HG03457 (cell line): ENCODE results near the gene SLC38A7.
"Not testable (repeated sequence)": the region's sequence is repeated elsewhere in the genome, so short reads cannot be mapped to it uniquely, and the experiment has no call there.

Experiments
- ATAC-seq: cut with Tn5 transposase; IDR thresholded peaks from one replicate; pipeline ENCODE4 v1.9.1; 2021; ENCODE audit warnings: moderate number of reproducible peaks; ENCODE audit not compliant: unreplicated experiment

Gene SLC38A7

GRCh38 chr16:58679763-58680162, 4.8 kb downstream of the SLC38A7 start:
- no peak for ATAC-seq

DNA sequence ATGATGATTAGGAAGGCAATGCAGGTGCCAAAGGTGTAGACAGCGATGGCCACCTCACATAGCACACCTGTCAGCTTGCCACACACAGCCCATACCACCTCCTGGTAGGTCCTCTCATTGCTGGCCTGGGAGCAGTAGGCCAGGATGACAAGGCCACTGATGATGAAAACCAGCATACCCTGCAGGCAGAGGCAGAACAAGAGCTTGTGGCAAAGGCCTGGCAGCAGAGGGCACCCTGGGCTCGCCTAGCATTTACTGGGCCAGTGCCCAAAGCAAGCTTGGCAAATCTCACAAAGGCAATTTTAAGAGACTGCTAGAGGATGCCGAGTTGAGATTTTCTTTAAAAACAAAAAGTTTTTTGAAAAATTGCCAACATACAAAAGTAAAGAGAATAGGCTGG, 5.9 kb downstream of the SLC38A7 start:
- ATAC-seq = no peak

DNA sequence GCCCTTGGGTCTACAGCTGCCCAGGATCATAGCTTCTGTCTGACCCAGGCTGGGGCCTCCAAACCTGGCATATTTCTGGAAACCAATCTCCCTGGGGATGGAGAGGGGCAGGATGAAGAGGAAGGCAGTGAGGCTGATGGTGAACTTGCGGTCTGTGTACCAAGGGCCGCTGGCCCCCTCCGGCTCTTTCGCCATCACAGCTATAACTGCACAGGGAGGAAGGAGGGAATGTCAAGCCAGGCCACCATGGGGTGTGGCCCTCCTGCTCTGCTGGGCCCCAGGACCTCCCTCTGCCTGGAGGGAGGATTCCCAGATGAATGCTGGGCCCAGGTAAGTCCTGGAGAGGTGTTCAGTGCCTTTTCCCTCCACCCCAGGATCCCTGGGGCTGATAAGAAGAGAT, 6.3 kb downstream of the SLC38A7 start:
- ATAC-seq = no peak

- ATAC-seq = no peak
Measured at GRCh38 chr16:58670946-58671583, 13.5 kb downstream of the SLC38A7 start.

DNA sequence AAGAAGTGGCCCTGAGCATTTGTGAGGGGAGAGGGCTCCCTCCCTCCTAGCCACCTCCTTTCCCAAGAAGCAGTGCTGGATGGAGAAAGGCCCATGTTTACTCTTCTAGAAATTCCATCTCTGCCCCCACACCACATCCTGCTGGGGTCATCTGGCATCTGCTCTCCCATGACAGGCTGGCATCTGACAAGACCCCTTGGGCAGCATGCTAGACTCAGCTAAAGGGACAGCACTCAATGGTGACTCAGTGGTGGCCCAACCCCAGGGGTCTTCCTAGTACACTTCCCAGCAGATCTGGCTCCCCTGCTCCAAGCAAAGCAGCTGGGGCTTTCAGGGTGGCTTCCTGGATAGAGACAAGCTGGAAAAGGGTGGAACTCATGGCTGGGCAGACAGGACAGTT, 14.4 kb downstream of the SLC38A7 start:
- no peak for ATAC-seq

DNA sequence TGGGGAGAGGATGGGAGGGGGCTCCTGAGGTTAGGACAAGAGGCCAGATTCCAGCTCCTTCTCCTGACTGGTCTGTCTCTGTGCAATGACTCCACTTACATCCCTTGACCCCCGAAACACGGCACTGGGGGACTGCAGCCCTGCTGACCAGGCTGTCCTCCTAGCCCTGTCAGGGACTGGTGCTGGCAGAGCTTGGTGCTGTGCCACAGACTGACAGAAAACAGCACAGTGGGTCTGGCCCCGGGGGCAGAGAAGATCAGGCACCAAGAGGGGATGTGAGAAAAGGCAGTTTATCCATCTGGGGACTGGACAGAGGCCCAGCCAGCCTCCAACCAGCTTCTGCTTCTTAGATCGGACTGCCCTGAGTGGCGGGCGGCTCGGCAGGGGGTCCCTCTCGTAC, 19.4 kb downstream of the SLC38A7 start:
- no peak for ATAC-seq

- ATAC-seq = peak; percentile 80
Measured at GRCh38 chr16:58661199-58661830, 23.3 kb downstream of the SLC38A7 start.

DNA sequence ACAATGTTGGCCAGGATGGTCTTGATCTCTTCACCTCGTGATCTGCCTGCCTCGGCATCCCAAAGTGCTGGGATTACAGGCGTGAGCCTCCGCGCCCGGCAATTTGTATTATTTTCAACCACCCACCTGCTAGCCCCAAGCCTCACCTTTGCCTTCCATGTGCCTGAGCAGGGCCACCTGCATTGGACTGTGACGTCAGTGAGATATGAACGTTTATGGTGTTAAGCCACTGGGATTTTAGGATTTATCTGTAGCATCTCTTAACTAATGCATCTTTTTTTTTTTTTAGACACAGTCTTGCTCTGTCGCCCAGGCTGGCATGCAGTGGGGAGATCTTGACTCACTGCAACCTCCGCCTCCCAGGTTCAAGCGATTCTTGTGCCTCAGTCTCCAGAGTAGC, 24.7 kb downstream of the SLC38A7 start:
- not testable (repeated sequence) for ATAC-seq

DNA sequence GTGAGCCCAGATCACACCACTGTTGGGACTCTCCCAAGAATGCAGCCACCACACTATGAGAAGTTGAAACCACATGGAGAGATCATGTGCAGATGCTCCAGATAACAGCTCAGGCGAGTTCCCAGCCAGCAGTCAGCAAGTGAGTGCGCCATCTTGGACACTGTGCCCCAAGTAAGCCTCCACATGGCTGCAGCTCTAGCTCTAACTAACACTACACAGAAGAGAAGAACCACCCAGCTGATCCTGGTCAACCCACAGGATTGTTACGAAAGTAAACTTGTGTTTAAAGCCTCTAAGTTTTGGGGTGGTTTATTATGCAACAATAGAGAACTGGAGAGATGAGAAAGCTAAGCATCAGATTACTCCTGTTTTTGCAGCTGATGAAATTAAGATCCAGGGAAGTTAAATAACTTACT, 25.8 kb downstream of the SLC38A7 start:
- no peak for ATAC-seq

GRCh38 chr16:58656899-58657298, 27.7 kb downstream of the SLC38A7 start:
- no peak for ATAC-seq

DNA sequence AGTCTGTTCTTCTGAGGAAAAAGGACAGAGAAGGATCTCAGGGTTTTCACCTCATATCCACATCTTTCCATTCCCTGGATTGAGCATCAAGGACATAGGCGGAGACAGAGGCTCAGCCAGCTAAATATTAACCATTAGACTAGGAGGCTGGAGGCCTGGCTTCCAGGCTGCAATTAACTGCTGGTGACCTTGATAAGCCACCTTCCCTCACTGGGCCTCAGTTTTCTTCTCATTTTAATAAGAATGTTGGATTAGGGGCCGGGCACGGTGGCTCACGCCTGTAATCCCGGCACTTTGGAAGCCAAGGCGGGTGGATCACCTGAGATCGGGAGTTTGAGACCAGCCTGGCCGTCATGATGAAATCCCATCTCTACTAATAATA, 29.4 kb downstream of the SLC38A7 start:
- ATAC-seq = no peak

DNA sequence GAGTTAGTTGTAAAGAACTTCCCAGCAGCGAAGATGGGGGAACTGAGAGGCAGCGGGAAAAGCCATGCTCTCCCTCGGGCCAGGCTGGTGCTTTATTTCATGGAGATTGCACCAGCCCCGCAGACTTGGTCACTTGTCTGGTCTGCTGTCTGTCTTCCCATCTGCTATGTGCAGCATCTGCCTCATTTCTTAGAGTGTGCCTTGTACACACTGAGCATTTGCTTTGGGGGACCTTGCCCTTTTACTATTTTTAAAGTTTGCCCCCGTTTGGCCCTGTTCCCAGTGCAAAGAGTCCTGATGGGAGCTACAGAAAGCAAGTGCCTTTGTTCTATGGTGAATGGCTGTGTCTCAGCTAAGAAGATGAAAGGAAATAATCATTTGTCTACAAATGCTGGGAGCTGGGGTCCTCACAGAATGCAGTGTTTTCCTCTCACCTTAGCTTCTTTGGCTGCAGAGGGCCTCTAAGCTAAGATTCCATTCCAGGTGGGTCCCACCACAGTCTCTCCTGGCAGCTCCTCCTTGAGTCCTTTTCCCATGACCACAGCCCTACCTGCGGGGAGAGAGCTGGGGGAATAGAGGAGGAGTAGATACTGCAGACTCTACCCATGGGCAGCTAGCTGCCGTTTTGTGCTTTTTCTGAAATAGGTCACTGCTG, 29.9 kb downstream of the SLC38A7 start:
- no peak for ATAC-seq

GRCh38 chr16:58652741-58653140, 31.8 kb downstream of the SLC38A7 start:
- ATAC-seq = no peak

- no peak for ATAC-seq
Measured at GRCh38 chr16:58651965-58652348, 32.6 kb downstream of the SLC38A7 start.

DNA sequence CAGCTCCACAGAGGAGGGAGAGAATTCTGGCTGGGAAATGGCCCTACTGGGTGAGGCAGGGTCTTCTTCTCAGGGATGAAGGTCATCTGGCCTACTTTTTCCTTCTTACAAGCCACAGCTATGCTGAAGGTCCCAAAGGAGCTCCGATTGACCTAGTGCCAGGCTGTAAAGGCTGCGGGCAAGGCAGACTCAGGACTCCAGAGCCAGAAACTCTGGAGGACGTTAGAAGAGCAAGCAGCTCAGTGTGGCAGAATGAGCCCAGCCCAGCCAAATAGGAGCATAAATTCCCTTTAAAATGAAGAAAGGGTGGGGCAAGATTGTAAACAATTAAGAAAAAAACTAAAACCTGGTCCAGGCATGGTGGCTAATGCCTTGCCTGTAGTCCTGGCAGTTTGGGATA, 34.9 kb downstream of the SLC38A7 start:
- no peak for ATAC-seq

GRCh38 chr16:58647107-58647506, 37.5 kb downstream of the SLC38A7 start:
- no peak for ATAC-seq

- no peak for ATAC-seq
Measured at GRCh38 chr16:58644765-58645487, 39.6 kb downstream of the SLC38A7 start.

GRCh38 chr16:58644108-58644507, 40.5 kb downstream of the SLC38A7 start:
- no peak for ATAC-seq

DNA sequence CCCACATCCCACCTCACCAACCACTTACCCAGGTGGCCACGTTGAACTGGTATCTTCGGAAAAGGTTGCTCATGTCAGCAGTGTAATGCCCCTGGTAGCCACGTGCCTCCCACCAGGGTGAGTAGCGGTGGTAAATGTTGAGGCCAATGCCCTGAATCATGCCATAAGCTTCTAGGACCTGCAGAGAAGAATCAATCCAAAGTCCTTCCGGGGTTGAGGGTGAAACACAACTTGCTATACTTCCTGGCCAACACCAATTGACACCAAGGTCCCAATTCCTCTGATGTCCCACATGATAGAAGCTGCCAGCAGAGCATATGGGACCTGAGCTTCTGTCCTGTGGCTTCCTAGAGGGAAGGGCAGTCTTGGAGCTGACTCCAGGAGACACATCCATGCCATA, 43.6 kb downstream of the SLC38A7 start:
- no peak for ATAC-seq

DNA sequence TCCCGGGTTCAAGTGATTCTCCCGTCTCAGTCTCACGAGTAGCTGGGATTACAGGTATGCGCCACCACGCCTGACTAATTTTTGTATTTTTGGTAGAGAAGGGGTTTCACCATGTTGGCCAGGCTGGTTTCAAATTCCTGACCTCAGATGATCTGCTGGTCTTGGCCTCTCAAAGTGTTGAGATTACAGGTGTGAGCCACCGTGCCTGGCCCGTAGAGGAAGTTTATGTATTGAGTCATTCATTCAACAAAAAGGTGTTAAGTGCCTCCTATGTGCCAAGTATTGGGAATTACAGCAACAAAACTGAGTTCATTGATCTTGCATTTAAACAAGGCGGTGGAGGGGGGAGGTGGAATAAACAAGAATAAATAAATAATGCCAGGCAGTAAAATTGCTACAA, 44.7 kb downstream of the SLC38A7 start:
- ATAC-seq = no peak

DNA sequence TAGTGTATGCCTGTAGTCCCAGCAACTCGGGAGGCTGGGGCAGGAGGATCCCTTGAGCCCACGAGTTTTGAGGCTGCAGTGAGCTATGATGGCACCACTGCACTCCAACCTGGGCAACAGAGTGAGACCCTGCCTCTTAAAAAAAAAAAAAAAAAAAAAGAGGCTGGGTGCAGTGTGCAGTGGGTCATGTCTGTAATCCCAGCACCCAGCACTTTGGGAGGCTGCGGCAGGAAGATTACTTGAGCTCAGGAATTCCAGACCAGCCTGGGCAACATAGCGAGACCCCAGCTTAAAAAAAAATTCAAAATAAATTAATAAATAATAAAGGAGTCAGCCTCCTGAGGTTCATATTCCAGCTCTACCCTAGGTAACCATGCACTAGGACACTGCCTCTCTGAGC, 45.3 kb downstream of the SLC38A7 start:
- no peak for ATAC-seq
